ENCODE data around the gene SYT8. TPM values are rescaled to one million over a fixed set of nuclear protein-coding genes. Genes with fewer than 3 reads are reported as not detected.
A peak's percentile ranks its signal among the peaks of the same experiment; 100 is the strongest.

The SYT8 gene
- total RNA-seq, 1 experiment from 2014 or later = not detected

GRCh38 chr11:1844221-1845094 lies 9.7 kb downstream of the SYT8 start:
- Mint-ChIP-seq H3K36me3 (ENCODE audit: insufficient read depth in 1 of 3, low read depth in 3 of 3) (no peaks in the 10 kb centered on the region), H3K27me3 (ENCODE audit: low read depth) (peaks cover 22% of the 10 kb centered on the region), H3K27ac (no peak overlapping the region), H3K4me3 (no peak overlapping the region), H3K9me3 (no peaks in the 10 kb centered on the region), H3K4me1 (peaks cover 0 to 4% of the 10 kb centered on the region in 2 experiments; a peak in 2 of 4 replicates)
- Histone ChIP-seq H3K27me3 (ENCODE audit: insufficient read depth, low read length) (no peaks in the 10 kb centered on the region), H2AFZ (ENCODE audit: low read length) (no peak overlapping the region), H3K4ac (ENCODE audit: low read depth, low read length) (no peak overlapping the region), H2BK5ac (ENCODE audit: insufficient read length, low read length) (no peak overlapping the region), H3K4me1 (ENCODE audit: insufficient read depth, low read length) (no peaks in the 10 kb centered on the region), H4K91ac (ENCODE audit: insufficient read length, low read depth, low read length) (no peak overlapping the region), H3K9me3 (ENCODE audit: control insufficient read depth, low read depth, low read length) (no peaks in the 10 kb centered on the region), H3K56ac (ENCODE audit: insufficient read length, low read depth, low read length) (no peak overlapping the region), H2BK12ac (ENCODE audit: insufficient read length, low read depth, low read length) (no peak overlapping the region), H2BK120ac (ENCODE audit: low read depth, low read length, poor library complexity, severe bottlenecking) (no peak overlapping the region), H3K9ac (ENCODE audit: extremely low read depth, insufficient read length, low read length) (no peak overlapping the region), H2BK15ac (ENCODE audit: low read depth, low read length) (no peak overlapping the region), H2BK20ac (ENCODE audit: low read depth, low read length, poor library complexity, severe bottlenecking) (no peak overlapping the region), H4K5ac (ENCODE audit: insufficient read length, low read depth, low read length) (no peak overlapping the region), H3K23ac (ENCODE audit: insufficient read length, low read depth, low read length) (no peak overlapping the region), H2AK5ac (ENCODE audit: insufficient read length, low read length) (no peak overlapping the region), H3K18ac (ENCODE audit: insufficient read length, low read depth, low read length) (peak overlapping the region; percentile 18), H3K79me1 (ENCODE audit: insufficient read depth, low read depth, low read length, poor library complexity, severe bottlenecking) (no peaks in the 10 kb centered on the region), H4K20me1 (ENCODE audit: control insufficient read depth, insufficient read depth, insufficient read length) (no peaks in the 10 kb centered on the region), H3K14ac (ENCODE audit: insufficient read depth, low read length) (no peak overlapping the region; the same call in 1 of the 2 replicates), H3K27ac (ENCODE audit: insufficient read length, low read depth, low read length) (no peak overlapping the region), H4K8ac (replicated peaks; ENCODE audit: insufficient read length, low read depth, low read length) (no peak overlapping the region), H3K23me2 (ENCODE audit: insufficient read length, low read depth, low read length, poor library complexity, severe bottlenecking) (no peaks in the 10 kb centered on the region), H3T11ph (ENCODE audit: low read length) (no peak overlapping the region), H3K79me2 (ENCODE audit: insufficient read depth, low read length) (no peaks in the 10 kb centered on the region), H3K4me2 (ENCODE audit: insufficient read depth, insufficient read length, low read length) (no peak overlapping the region)
- WGBS (ENCODE audit: extremely low coverage, insufficient read length, low lambda C conversion rate) = no CpG with 5 or more reads among the region's 23 CpGs
- no peak for DNase-seq
- TF ChIP-seq CTCF (conservative IDR thresholded peaks at IDR 0.05) = no peak

Data from H9 (cell line).